Limb (tissue), 2 donors: Measurements from ENCODE around the gene CD99L2.
"Not testable (repeated sequence)": the region's sequence is repeated elsewhere in the genome, so short reads cannot be mapped to it uniquely, and the experiment has no call there.

Experiments
- DNase-seq, 2 donors: peaks; one replicate each; pipeline ENCODE4 v3.0.0-alpha.2; 2016; ENCODE audit errors: extremely low spot score in 2 of 2

Gene CD99L2

DNA sequence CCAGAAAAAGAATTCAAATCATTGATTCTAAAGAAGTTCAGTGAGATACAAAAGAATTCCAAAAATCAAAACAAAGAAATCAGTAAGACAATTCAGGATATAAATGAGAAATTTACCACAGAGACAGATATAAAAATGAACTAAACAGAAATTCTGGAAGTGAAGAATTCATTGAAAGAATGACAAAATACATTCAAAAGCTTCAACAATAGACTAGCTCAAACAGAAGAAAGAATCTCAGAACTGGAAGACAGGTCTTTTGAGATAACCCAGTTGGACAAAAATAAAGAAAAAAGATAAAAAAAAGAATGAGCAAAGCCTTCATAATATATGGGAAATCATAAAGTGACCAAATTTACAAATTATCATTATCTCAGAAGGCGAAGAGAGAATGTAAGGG is 41.7 kb downstream of the CD99L2 start:
- no peak for DNase-seq

DNA sequence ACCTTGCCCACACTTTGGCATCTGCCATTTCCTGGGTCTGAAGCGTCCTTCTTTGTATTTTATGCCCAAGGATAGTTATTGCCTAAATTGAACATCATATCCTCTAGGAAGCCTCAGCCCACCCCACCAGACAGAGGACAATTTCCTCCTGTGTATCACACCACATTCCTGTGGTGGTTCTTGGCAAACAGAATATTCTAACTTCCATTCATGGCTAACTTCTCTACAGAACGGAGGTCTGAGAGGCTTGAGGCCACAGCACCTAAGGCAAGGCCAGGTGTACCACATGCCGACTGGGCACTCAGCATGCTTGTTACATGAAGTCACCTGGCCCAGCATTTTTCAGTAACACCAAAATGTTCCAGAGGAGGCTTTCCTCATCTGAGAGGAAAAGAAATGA is 42.4 kb downstream of the CD99L2 start:
- DNase-seq = no peak

DNA sequence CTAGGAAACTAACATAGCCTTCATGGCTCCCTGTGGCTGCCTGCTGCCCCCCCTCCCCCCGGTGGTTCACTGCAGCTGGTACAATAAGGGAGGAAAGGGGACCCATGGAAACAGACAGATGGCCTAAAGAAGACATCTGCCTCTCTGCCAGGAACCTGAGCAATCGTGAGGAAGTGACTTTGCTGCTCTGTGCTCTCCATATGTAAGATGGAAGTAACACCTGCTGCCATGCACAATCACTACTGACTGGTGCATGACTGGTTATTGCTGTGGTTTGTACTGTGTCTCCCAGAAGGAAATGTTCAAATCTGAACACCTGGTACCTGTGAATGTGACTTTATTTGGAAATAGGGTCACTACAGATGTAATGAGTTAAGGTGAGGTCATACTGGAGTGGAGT is 43.6 kb downstream of the CD99L2 start:
- no peak for DNase-seq

DNA sequence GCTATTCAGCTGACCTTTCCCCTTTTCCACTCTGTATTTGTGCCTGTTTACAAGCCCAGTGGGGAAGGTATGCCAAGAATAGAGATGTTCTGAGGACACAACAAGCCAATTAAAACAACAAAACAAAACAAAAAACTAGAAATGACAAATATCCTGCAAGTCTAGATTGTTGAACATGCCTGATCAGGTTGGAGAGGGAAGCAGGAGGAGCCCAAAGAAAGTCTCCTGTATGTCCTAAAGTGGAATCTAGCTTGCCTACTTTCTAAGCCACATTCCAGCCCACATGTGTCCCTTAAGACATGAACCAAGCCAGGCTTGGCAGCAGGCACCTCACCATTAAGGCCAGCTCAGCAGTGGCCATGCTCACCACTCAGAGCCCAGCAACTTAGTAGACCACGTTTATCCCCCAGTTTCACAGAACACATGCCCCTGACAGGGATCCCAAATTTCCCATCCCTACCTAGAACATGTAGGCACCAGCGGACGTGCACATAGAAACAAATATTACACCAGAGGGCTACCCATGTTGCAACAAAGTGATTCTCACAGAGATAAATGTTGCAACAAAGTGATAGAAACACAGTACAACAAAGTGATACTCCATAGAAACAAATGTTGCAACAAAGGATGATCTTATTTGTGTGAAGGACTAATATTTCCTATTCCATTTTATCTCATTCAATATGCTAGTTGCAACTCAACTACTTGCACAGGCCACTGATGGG is 48.3 kb downstream of the CD99L2 start:
- DNase-seq = no peak

DNA sequence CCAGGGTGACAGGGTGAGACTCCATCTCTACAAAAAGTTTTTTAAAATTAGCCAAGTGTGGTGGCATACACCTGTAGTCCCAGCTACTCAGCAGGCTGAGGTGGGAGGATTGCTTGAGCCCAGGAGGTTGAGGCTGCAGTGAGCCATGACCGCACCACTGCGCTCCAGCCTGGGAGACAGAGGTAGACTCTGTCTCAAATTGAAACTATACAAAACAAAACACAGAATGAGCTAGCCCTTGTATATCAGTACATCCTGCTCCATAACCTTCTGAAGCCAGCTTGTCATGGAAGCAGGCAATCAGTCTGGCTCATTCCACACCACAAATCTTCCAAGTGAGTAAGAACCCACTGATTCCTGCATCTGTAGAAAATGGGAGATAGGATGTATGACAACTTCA is 49.0 kb downstream of the CD99L2 start:
- no peak for DNase-seq

DNA sequence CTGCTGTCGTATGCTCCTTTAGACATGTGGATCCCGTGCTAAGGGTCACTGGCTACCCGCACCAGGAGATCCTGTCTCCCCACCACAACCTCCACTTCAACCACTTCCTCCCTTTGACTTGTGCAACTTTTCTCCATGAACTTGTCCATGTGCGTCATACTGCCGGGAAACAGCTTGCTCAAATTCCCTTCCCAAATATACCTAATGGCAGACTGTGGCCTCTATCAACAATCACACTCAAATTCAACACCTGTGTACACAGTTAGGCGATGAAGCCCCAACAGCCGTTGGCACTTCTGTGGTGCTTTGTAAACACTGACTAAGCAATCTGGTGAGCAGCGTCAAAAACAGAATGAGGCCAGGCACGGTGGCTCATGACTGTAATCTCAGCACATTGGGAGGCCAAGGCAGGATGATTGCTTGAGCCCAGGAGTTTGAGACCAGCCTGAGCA is 49.5 kb downstream of the CD99L2 start:
- DNase-seq = no peak

DNA sequence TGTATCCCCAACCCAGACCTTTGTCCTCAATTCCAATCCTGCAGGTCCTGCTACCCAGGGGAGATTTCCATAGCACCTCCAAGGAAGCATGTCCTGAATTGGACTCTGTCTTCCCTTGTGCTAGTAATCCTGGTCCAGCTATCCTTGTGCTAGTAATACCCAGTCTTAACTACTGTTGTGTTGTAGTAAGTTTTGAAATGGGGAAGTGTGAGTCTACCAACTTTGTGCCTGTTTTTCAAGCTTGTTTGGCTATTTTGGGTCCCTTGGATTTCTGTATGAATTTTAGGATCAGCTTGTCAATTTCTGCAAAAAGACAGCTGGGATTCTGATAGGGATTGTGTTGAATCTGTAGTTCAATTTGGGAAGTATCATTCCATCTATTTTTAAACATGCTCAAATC is 51.4 kb downstream of the CD99L2 start:
- no peak for DNase-seq

DNA sequence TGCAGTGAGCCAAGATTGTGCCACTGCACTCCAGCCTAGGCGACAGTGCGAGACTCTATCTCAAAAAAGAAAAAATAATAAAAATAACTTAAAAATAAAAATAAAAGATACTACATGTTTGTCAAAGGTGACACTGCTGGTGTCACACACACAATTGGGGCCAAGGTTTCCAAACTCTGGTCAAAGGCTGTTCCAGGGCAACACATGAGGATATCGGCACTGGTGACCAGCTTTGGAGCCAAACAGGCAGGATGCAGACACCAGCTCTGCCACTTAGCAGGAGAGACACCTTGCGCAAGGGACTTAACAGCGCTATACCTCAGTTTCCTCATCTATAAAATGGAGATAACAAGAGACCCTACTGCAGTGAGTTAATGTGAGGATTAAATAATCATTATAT is 52.3 kb downstream of the CD99L2 start:
- no peak for DNase-seq

DNA sequence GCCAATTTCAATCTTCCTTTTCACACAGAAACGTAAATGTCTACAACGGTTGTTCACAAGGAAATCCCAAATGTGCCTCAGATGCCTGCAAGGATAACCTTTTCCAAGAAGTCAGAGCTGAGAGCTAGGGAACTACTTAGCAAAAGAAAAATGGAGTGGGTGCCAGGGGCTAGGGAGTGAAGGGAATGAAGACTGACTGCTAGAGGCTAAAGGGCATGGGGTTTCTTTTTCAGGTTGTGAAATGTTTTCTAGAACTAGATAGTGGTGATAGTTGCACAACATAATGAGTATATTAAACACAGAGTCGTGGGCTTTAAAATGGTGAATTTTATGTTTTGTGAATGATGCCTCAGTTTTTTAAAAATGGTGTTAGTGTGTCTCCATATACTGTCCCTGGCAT is 53.4 kb downstream of the CD99L2 start:
- DNase-seq = no peak

DNA sequence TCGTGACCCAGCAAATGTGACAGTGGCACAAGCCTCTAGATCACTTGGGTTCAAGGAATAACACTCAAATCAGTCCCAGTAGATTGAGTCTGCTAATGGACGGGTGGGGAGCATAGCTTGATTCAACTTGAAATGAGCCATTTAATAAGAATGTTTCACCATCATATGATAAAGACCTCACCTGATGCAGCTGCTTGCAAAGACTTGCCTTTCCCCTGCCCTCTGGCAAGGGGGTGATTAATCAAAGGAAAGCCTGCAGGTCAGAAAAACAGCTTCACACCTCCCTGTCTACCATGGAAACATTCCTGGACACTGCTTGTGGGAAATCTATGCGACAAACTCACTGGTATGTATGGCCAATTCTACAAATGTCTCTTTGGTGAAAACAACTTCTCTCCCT is 54.5 kb downstream of the CD99L2 start:
- DNase-seq = no peak

DNA sequence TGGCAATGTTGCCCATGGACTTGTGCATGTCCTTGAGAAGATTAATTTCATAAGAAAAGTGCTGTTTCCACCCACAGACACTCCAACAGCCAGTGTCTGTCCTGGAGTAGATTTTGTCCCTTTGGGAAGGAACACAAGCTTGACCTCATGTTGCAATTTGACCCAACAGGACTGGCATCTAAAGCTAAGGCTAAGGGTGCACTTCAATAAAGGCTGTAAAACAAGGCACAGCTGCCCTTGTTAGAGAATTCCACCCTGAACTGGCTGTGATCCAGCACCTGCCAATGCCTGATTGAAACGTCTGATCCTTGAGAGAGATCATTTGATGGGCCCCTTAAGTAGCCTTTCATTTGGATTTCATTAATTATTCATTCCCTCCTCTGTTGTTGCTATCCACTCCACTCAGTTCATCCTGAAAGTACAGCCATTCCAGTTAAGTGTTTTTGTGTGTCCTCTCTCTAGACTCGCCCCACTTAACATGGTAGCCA is 56.2 kb downstream of the CD99L2 start:
- DNase-seq = no peak

DNA sequence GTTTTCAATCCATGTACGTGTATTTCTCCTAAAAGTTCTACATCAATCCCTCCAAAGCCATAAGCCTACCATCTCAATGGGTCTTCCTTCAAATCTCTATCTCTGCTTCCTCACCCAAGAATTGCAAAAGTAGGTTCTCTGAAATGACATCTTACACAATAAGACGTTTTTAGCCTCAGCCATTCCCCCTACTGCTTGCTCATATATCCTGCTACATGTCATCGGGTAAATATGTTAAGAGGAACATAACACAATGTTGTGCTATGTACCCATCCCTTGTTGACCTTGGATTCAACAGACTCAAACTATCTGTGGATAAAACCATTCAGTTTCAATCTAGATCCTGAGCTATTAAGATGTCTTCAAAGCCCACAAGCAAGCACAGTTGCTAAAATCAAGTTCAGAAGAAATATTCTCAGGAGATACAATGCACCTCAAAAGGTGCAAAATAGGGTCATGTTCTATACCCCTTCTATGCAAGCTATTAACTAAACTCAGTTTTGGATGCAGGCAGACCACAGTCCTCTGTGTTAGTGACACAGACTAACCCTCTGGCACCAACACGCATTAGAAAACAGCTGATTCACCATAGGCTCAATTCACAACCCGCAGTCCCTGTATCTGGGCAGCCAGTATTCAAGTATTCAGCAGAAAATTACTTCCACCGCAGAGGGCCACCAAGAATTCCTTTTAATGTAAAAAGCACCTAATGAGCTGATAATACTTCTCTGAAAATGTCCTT is 56.8 kb downstream of the CD99L2 start:
- DNase-seq = no peak

DNA sequence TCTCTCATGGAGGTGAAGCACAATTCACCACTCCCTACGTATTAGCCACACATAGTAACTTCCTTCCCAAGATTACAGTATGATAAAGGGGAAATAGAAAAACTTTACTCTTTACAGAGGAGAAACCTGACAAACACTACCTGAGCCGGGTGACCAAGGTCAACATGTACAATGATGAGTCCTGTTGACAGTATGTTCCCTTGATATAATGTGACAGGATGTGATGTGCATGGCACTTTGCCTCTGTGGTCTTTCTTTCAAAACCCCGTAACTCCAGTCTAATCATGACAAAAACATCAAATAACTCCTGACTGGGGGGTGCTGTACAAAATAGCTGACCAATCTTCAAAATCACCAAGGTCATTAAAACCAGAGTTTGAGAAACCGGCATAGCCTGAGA is 60.6 kb downstream of the CD99L2 start:
- no peak for DNase-seq

DNA sequence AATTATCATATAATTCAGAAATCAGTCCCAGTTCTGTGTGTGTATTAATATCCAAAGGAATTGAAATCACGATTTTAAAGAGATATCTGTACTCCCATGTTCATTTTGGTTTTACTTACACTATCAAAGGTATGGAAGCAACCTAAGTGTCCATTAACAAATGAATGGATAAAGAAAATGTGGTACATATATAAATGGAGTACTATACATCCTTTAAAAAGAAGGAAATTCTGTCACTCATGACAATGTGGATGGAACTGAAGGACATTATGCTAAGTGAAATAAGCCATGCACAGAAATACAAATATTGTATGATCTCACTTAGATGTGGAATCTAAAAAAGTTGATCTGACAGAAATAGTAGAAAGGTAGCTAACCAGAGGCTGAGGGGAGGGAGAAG is 63.8 kb downstream of the CD99L2 start:
- no peak for DNase-seq

DNA sequence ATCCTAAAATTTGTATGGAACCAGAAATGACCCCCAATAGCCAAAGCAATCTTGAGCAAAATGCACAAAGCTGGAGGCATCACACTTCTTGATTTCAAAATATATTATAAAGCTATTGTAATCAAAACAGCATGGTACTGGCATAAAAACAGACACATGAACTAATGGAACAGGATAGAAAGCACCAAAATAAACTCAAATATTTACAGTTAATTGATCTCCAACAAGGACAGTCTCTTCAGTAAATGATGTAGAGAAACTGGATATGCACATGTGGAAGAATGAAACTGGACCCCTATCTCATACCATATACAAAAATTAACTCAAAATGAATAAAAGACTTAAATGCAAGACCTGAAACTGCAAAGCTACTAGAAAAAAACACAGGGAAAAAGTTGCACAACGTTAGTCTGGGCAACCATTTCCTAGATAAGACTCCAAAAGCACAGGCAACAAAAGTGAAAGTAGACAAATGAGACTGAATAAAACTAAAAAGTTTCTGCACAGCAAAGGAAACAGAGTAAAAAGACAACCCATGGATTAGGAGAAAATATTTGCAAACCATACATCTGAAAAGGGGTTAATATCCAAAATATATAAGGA is 64.9 kb downstream of the CD99L2 start:
- no peak for DNase-seq

DNA sequence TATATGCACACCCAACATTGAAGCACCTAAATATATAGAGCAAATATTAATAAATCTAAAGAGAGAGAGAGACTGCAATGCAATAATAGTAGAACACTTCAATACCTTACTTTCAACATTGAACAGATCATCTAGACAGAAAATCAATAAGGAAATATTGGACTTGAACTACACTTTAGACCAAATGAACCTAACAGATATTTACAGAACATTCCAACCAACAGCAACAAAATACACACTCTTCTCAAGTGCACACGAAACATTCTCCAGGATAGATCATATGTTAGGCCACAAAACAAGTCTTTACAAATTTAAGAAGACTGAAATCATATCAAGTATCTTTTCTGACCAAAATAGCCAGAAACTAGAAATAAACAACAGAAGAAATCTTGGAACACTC is 66.6 kb downstream of the CD99L2 start:
- DNase-seq = no peak

DNA sequence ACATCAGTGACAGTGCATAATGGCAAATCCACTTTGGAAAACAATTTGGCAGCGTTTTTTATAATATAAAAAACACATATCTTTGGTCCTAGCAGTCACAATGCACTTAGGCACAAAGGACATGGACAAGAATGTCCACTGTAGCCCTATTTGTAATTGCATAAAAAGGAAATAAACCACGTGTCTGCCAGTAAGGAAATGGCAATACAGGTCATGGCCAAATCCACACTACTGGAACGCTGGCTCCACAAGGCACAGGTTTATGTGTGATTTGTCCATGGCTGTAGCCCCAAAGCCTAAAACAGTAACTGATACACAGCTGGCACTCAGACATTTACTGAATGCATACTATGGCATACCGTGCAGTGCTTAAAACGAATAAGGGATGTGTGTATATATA is 69.7 kb downstream of the CD99L2 start:
- DNase-seq = no peak

DNA sequence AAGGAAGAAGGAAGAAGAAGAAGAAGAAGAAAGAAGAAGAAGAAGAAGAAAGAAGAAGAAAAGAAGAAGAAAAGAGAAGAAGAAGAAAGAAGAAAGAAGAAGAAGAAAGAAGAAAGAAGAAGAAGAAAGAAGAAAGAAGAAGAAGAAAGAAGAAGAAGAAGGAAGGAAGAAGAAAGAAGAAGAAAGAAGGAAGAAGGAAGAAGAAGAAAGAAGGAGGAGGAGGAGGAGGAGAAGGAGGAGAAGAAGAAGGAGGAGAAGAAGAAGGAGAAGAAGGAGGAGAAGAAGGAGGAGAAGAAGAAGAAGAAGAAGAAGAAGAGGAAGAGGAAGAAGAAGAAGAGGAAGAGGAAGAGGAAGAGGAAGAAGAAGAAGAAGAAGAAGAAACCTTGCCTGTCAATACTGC is 74.1 kb downstream of the CD99L2 start:
- DNase-seq = not testable (repeated sequence)

DNA sequence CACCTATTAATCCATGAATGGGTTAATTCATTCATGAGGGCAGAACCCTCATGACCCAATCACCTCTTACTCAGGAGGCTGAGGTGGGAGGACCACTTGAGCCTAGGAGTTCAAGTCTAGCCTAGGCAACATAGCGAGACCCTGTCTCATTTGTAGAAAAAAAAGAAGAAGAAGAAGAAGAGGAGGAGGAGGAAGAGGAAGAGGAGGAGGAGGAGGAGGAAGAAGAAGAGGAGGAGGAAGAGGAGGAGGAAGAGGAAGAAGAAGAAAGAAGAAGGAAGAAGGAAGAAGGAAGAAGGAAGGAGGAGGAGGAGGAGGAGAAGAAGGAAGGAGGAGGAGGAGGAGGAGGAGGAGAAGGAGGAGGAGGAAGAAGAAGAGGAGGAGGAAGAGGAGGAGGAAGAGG is 74.6 kb downstream of the CD99L2 start:
- not testable (repeated sequence) for DNase-seq

DNA sequence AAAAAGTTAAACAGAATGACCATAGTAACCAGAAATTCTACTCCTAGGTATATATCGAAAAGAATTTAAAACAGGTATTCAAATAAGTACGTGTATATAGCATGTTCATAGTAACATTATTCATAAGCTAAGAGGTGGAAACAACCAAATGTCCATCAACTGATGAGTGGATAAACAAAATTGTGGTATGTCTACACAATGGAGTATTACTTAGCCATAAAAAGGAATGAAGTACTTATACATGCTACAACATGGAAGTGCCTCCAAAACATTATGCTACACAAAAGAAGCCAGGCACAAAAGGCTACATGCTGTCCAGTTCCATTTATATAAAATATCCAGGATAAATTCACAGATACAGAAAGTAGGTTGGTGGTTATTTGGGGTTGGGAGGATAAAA is 76.5 kb downstream of the CD99L2 start:
- no peak for DNase-seq

DNA sequence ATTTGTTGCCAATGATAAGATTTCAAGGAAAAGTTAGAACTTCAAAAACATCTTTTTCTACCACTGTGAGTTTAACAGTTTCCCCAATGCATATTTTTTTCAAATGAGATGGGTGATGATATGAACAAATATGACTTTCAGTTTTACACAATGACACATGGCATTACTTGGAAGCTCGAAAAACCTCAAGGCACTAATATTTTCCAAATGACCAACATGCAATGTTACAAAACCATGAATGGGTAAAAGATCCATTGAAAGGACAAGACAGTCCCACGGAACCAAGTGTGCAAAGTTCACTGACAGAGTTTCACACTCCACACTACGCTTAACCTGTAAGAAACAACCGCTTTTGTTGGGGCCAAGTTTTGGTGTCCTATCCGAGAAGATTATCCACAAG is 84.5 kb downstream of the CD99L2 start:
- no peak for DNase-seq

DNA sequence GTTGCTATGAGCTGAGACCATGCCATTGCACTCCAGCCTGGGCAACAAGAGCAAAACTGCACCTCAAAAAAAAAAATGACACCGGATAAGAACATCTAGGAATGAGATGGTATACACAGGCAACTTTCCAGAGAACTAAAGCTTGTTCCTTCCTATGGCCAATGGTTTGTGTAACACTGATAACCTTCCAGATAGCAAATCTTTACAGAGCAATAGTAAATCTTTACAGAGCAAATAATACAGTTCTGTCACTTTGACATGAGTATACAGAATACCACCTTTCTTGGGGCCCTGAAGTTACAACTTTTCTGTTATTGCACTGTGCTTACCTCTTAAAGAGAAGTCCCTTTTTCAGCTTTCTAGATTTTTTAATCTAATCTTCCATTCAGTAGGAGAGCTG is 91.6 kb downstream of the CD99L2 start:
- no peak for DNase-seq

DNA sequence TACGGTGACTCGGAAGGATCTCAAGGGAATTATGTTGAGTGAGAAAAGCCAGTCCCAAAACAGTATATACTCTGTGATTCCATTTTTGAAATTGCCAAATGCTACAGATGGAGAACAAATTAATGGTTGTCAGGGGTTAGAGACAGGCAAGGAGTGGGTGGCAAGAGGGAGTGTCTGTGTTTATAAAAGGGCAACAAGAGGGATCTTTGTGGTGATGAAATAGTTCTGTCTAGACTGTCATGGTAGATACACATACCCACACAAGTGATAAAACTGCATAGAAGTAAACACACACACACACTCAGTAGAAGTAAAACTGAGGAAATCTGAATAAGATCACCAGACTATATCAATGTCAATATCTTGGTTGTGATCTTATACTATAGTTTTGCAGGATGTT is 92.7 kb downstream of the CD99L2 start:
- DNase-seq = no peak
